SK-N-SH (cell line): ENCODE data around the gene RECK. TPM values are rescaled to one million over a fixed set of nuclear protein-coding genes. Genes with fewer than 3 reads are reported as not detected.

Experiments
- CTCF ChIA-PET: fragments of 300-600, 350-600 bp; formaldehyde crosslinking; extraction: SDS; loops from one replicate; lab custom pipeline; 2021; lab: Yijun Ruan, JAX
- POLR2A ChIA-PET: fragments of 350-600 bp; sonication (Branson Sonifier 250); formaldehyde crosslinking; extraction: SDS; loops from one replicate; lab custom pipeline; 2020; ENCODE audit warnings: antibody characterized with exemption, inconsistent platforms; lab: Yijun Ruan, JAX
- DNase-seq: peaks from one replicate; pipeline ENCODE4 v3.0.0; 2012
- H2AFZ ChIP-seq: fragments of 200-600 bp; sonication (generic); 2 replicates; pipeline ENCODE4 v1.8.1; 2016; ENCODE audit warnings: antibody characterized with exemption, mild to moderate bottlenecking, low read depth
- H3F3A ChIP-seq: fragments of 200-600 bp; sonication (generic); replicated peaks from 2 replicates; pipeline ENCODE3; 2016; ENCODE audit warnings: antibody characterized with exemption, mild to moderate bottlenecking; ENCODE audit not compliant: insufficient read depth
- H3K27ac ChIP-seq, 2 experiments: fragments of 200-500 bp in 1 of 2; fragments of 200-600 bp in 1 of 2; sonication (Bioruptor generic) in 1 of 2; sonication (generic), shearing (Covaris generic) in 1 of 2; 2 replicates each; pipeline versions ENCODE4 v1.5.1 to v1.6.1; 2014 to 2016; ENCODE audit warnings: low read depth in 2 of 2, inconsistent platforms in 1 of 2, low read length in 1 of 2, mild to moderate bottlenecking in 1 of 2, mixed read lengths in 1 of 2
- H3K27me3 ChIP-seq: fragments of 200-600 bp; sonication (generic), shearing (Covaris generic); 2 replicates; pipeline ENCODE4 v1.6.1; 2016; ENCODE audit warnings: mixed run types; ENCODE audit not compliant: insufficient read depth
- H3K36me3 ChIP-seq, 2 experiments: fragments of 200-500 bp in 1 of 2; fragments of 200-600 bp in 1 of 2; sonication (Bioruptor generic) in 1 of 2; sonication (generic) in 1 of 2; replicated peaks in 1 of 2; 2 replicates each; pipeline versions ENCODE3 to v1.5.1; 2014 to 2016; ENCODE audit warnings: low read length in 1 of 2, mild to moderate bottlenecking in 1 of 2; ENCODE audit not compliant: insufficient read depth in 2 of 2, control insufficient read depth in 1 of 2
- H3K4me1 ChIP-seq, 2 experiments: fragments of 200-500 bp in 1 of 2; fragments of 200-600 bp in 1 of 2; sonication (Bioruptor generic) in 1 of 2; sonication (generic), shearing (Covaris generic) in 1 of 2; 2 replicates each; pipeline versions ENCODE4 v1.5.1 to v1.6.1; 2014 to 2016; ENCODE audit warnings: low read depth in 1 of 2, low read length in 1 of 2, mixed run types in 1 of 2; ENCODE audit not compliant: insufficient read depth in 2 of 2, control insufficient read depth in 1 of 2
- H3K4me2 ChIP-seq: fragments of 200-600 bp; sonication (generic), shearing (Covaris generic); 2 replicates; pipeline ENCODE4 v1.6.1; 2017; ENCODE audit warnings: mixed run types
- H3K4me3 ChIP-seq, 2 experiments: fragments of 200-500 bp in 1 of 2; fragments of 200-600 bp in 1 of 2; sonication (Bioruptor generic) in 1 of 2; sonication (generic), shearing (Covaris generic) in 1 of 2; 2 replicates each; pipeline versions ENCODE4 v1.5.1 to v1.8.1; 2014 to 2016; ENCODE audit warnings: low read depth in 2 of 2, inconsistent platforms in 1 of 2, low read length in 1 of 2, mild to moderate bottlenecking in 1 of 2, mixed read lengths in 1 of 2, moderate library complexity in 1 of 2
- H3K79me2 ChIP-seq: fragments of 200-600 bp; sonication (generic); 2 replicates; pipeline ENCODE4 v1.8.1; 2017; ENCODE audit warnings: mild to moderate bottlenecking; ENCODE audit not compliant: insufficient read depth
- H3K9ac ChIP-seq: fragments of 200-600 bp; sonication (generic); 2 replicates; pipeline ENCODE4 v1.6.1; 2017; ENCODE audit warnings: mixed run types
- H3K9me2 ChIP-seq: fragments of 200-600 bp; sonication (generic); 2 replicates; pipeline ENCODE4 v1.6.1; 2017; ENCODE audit warnings: mixed run types
- H3K9me3 ChIP-seq: fragments of 200-600 bp; sonication (generic); 2 replicates; pipeline ENCODE4 v1.6.1; 2017; ENCODE audit warnings: mixed run types, mild to moderate bottlenecking, moderate library complexity
- H4K20me1 ChIP-seq: fragments of 200-600 bp; sonication (generic); 2 replicates; pipeline ENCODE4 v1.6.1; 2017; ENCODE audit warnings: mild to moderate bottlenecking, mixed run types; ENCODE audit not compliant: insufficient read depth
- CHD2 ChIP-seq: fragments of 150-350 bp; IDR thresholded peaks from 2 replicates; pipeline ENCODE4 v1.6.1; 2018; ENCODE audit warnings: low read length; ENCODE audit not compliant: partially characterized antibody
- ELF1 ChIP-seq: IDR thresholded peaks from 2 replicates; pipeline ENCODE4 v1.4.0; 2012
- EP300 ChIP-seq, 2 experiments: IDR thresholded peaks; 2 replicates each; pipeline versions ENCODE4 v1.4.0 to v1.6.1; 2012; ENCODE audit warnings: borderline replicate concordance in 1 of 2, low read depth in 1 of 2, low read length in 1 of 2
- EZH2phosphoT487 ChIP-seq: fragments of 200-600 bp; sonication (generic); IDR thresholded peaks from 2 replicates; pipeline ENCODE4 v1.6.1; 2017; ENCODE audit warnings: low read depth, mixed run types, mild to moderate bottlenecking, antibody characterized with exemption, moderate library complexity, borderline replicate concordance
- FOSL2 ChIP-seq: IDR thresholded peaks from 2 replicates; pipeline ENCODE4 v1.4.0; 2012; ENCODE audit warnings: low read depth, mild to moderate bottlenecking, moderate library complexity, borderline replicate concordance
- FOXJ3 ChIP-seq: sonication (generic); formaldehyde crosslinking; IDR thresholded peaks from 2 replicates; pipeline ENCODE4 v1.5.1; 2020; ENCODE audit warnings: mild to moderate bottlenecking, missing genetic modification reagents
- FOXM1 ChIP-seq: IDR thresholded peaks from 2 replicates; pipeline ENCODE4 v1.4.0; 2012; ENCODE audit warnings: low read depth, mild to moderate bottlenecking
- GABPA ChIP-seq: IDR thresholded peaks from 2 replicates; pipeline ENCODE4 v1.4.0; 2012; ENCODE audit warnings: low read depth, mild to moderate bottlenecking
- IRF3 ChIP-seq: fragments of 150-350 bp; IDR thresholded peaks from 2 replicates; pipeline ENCODE4 v1.6.1; 2016; ENCODE audit warnings: mild to moderate bottlenecking, low read depth, low read length
- JUND ChIP-seq: IDR thresholded peaks from 2 replicates; pipeline ENCODE4 v1.4.0; 2012
- MEF2A ChIP-seq: IDR thresholded peaks from 2 replicates; pipeline ENCODE4 v1.4.0; 2012; ENCODE audit warnings: low read depth, borderline replicate concordance
- MXI1 ChIP-seq: IDR thresholded peaks from 2 replicates; pipeline ENCODE4 v1.6.1; 2012; ENCODE audit warnings: mild to moderate bottlenecking, low read depth, low read length, improper control_type of control experiment
- NFIC ChIP-seq: IDR thresholded peaks from 2 replicates; pipeline ENCODE4 v1.4.0; 2012; ENCODE audit warnings: borderline replicate concordance
- PBX3 ChIP-seq: IDR thresholded peaks from 2 replicates; pipeline ENCODE4; 2012
- RAD21 ChIP-seq: IDR thresholded peaks from 2 replicates; pipeline ENCODE4 v1.6.1; 2012; ENCODE audit warnings: mild to moderate bottlenecking, low read length
- RFX5 ChIP-seq: IDR thresholded peaks from 2 replicates; pipeline ENCODE4 v1.6.1; 2012; ENCODE audit warnings: mild to moderate bottlenecking, improper control_type of control experiment, low read length
- RXRA ChIP-seq: IDR thresholded peaks from 2 replicates; pipeline ENCODE4 v1.4.0; 2012; ENCODE audit warnings: low read depth, mild to moderate bottlenecking, borderline replicate concordance
- SIN3A ChIP-seq: IDR thresholded peaks from 2 replicates; pipeline ENCODE4 v1.6.1; 2012; ENCODE audit warnings: low read depth, mild to moderate bottlenecking, low read length, moderate library complexity, borderline replicate concordance
- SMC3 ChIP-seq: IDR thresholded peaks from 2 replicates; pipeline ENCODE4 v1.6.1; 2012; ENCODE audit warnings: low read depth, low read length, improper control_type of control experiment
- TCF12 ChIP-seq: IDR thresholded peaks from 2 replicates; pipeline ENCODE4 v1.4.0; 2012
- TEAD4 ChIP-seq: IDR thresholded peaks from 2 replicates; pipeline ENCODE4 v1.4.0; 2012; ENCODE audit warnings: mild to moderate bottlenecking, borderline replicate concordance; ENCODE audit not compliant: insufficient read depth
- USF1 ChIP-seq: IDR thresholded peaks from 2 replicates; pipeline ENCODE4 v1.4.0; 2012; ENCODE audit warnings: low read depth, borderline replicate concordance
- YY1 ChIP-seq: IDR thresholded peaks from 2 replicates; pipeline ENCODE4 v1.4.0; 2012; ENCODE audit warnings: low read depth, mild to moderate bottlenecking
- WGBS: methylation state at CpG from one replicate; pipeline ENCODE4 v1.1.6; 2017; ENCODE audit warnings: low lambda C conversion rate; 5-methylcytosine and 5-hydroxymethylcytosine counted together
- polyA plus RNA-seq, 3 experiments: library from polyadenylated mRNA; depleted of rRNA; stranded (reverse); fragments of >200 nt; gene quantifications; 2 replicates each; pipeline ENCODE4 v1.2.3, GENCODE V29; 2012
- TF ChIP-seq, protein P1 (sequence below): IDR thresholded peaks from 2 replicates; pipeline ENCODE4 v1.6.1; 2012; ENCODE audit warnings: mild to moderate bottlenecking, low read depth, low read length, moderate library complexity
- TF ChIP-seq, protein P2 (sequence below): fragments of 200-600 bp; sonication (generic); IDR thresholded peaks from 2 replicates; pipeline ENCODE4 v1.6.1; 2017; ENCODE audit warnings: antibody characterized with exemption, mild to moderate bottlenecking, moderate library complexity
- TF ChIP-seq, protein P3 (sequence below): IDR thresholded peaks from 2 replicates; pipeline ENCODE4 v1.4.0; 2012; ENCODE audit warnings: low read depth

RECK gene
- polyA plus RNA-seq, 1 of the 3 experiments (the other 2 are of a cell fraction): 22.8 TPM

DNA sequence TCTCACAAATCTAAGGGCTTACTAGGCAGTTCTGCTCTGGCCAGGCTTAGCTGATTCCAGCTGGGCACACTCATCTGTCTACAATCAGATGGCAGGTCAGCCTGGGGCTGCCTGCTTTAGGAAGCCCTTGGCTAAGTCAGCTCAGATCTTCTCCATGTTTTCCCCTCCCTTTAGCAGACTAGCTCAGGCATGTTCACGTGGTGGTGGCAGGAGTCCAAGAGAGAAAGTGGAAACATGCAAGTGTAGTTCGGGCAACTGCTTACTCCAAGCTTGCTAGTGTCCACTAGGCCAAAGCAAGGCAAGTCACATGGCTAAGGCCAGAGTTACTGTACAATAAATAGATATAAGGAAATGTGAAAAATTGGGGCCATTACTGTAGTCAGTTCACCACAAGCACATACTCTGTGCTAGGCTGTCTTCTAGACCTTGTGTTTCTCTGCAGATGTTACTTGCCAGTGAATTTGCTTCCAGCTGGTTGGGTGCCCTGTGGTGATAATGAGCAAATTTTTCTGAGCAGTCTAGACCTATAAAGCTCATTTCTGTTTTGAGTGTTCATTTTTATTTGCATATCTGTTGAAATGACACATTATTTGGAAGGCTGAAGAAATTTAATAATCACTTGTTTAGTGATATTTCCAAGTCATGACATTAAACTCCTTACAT, 38.3 kb downstream of the RECK start:
- Histone ChIP-seq H3F3A (peaks cover 14% of the 10 kb centered on the region), H3K4me2 (no peak overlapping the region), H3K27ac (peak overlapping the region; percentile 53 to 85; a peak in 3 of 4 replicates), H3K4me1 (peaks cover 12 to 21% of the 10 kb centered on the region in 2 experiments), H3K36me3 (peaks cover 37 to 61% of the 10 kb centered on the region in 2 experiments), H3K27me3 (no peaks in the 10 kb centered on the region), H4K20me1 (no peaks in the 10 kb centered on the region), H3K9me2 (no peaks in the 10 kb centered on the region), H2AFZ (no peak overlapping the region), H3K79me2 (peaks cover 5% of the 10 kb centered on the region; the same call in 1 of the 2 replicates), H3K9ac (no peak overlapping the region), H3K4me3 (no peak overlapping the region), H3K9me3 (no peaks in the 10 kb centered on the region)
- DNase-seq: peak; percentile 30
- ChIA-PET POLR2A (interaction anchor here (0.6 to 1.1 kb wide), 3 partner anchors 10 to 1437 kb away, joined by 3 read pairs; no protein-coding TSS in a partner anchor), CTCF (interaction anchor here (1.0 to 2.8 kb wide), 8 partner anchors 13 to 120 kb away, joined by 3 to 14 read pairs (median 4); no protein-coding TSS in a partner anchor)
- WGBS: 35% methylated on average over 2 of the region's 2 CpGs
- TF ChIP-seq PBX3 (no peak), FOXM1 (no peak), FOSL2 (no peak), RXRA (no peak), GABPA (no peak), ELF1 (no peak), MXI1 (peak; percentile 75), YY1 (no peak), IRF3 (no peak), EZH2phosphoT487 (no peak), FOXJ3 (CRISPR knock-in tag) (no peak), RAD21 (no peak), MEF2A (no peak), CHD2 (no peak), NFIC (peak; percentile 57), RFX5 (0 out of 2 replicates have a peak, but pooled peaks have one; percentile 12), EP300 (IDR thresholded peaks at IDR 0.05; ENCODE audit: borderline replicate concordance in 1 of 2, low read depth in 1 of 2, low read length in 1 of 2) (no peak), USF1 (peak; percentile 69), SMC3 (no peak), TCF12 (no peak), TEAD4 (no peak), JUND (no peak), SIN3A (no peak)
- TF ChIP-seq, protein P1, sequence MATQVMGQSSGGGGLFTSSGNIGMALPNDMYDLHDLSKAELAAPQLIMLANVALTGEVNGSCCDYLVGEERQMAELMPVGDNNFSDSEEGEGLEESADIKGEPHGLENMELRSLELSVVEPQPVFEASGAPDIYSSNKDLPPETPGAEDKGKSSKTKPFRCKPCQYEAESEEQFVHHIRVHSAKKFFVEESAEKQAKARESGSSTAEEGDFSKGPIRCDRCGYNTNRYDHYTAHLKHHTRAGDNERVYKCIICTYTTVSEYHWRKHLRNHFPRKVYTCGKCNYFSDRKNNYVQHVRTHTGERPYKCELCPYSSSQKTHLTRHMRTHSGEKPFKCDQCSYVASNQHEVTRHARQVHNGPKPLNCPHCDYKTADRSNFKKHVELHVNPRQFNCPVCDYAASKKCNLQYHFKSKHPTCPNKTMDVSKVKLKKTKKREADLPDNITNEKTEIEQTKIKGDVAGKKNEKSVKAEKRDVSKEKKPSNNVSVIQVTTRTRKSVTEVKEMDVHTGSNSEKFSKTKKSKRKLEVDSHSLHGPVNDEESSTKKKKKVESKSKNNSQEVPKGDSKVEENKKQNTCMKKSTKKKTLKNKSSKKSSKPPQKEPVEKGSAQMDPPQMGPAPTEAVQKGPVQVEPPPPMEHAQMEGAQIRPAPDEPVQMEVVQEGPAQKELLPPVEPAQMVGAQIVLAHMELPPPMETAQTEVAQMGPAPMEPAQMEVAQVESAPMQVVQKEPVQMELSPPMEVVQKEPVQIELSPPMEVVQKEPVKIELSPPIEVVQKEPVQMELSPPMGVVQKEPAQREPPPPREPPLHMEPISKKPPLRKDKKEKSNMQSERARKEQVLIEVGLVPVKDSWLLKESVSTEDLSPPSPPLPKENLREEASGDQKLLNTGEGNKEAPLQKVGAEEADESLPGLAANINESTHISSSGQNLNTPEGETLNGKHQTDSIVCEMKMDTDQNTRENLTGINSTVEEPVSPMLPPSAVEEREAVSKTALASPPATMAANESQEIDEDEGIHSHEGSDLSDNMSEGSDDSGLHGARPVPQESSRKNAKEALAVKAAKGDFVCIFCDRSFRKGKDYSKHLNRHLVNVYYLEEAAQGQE: no peak
- TF ChIP-seq, protein P2, sequence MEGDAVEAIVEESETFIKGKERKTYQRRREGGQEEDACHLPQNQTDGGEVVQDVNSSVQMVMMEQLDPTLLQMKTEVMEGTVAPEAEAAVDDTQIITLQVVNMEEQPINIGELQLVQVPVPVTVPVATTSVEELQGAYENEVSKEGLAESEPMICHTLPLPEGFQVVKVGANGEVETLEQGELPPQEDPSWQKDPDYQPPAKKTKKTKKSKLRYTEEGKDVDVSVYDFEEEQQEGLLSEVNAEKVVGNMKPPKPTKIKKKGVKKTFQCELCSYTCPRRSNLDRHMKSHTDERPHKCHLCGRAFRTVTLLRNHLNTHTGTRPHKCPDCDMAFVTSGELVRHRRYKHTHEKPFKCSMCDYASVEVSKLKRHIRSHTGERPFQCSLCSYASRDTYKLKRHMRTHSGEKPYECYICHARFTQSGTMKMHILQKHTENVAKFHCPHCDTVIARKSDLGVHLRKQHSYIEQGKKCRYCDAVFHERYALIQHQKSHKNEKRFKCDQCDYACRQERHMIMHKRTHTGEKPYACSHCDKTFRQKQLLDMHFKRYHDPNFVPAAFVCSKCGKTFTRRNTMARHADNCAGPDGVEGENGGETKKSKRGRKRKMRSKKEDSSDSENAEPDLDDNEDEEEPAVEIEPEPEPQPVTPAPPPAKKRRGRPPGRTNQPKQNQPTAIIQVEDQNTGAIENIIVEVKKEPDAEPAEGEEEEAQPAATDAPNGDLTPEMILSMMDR: no peak
- TF ChIP-seq, protein P3, sequence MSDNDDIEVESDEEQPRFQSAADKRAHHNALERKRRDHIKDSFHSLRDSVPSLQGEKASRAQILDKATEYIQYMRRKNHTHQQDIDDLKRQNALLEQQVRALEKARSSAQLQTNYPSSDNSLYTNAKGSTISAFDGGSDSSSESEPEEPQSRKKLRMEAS: peak; percentile 75
